Psoas muscle (tissue), 8 donors: Measurements from ENCODE around the gene TCN1. TPM values are rescaled to one million over a fixed set of nuclear protein-coding genes. Genes with fewer than 3 reads are reported as not detected.
"Not testable (repeated sequence)": the region's sequence is repeated elsewhere in the genome, so short reads cannot be mapped to it uniquely, and the experiment has no call there.

Experiments
- ATAC-seq, 4 donors: fragments of 200-7000 bp; cut with Tn5 transposase; one replicate each; pipeline ENCODE4 v1.9.1; 2020; ENCODE audit warnings: moderate library complexity in 3 of 4, mild to moderate bottlenecking in 2 of 4
- DNase-seq, 2 donors: peaks; one replicate each; pipeline ENCODE4 v3.0.0-alpha.2; 2020
- H3K27ac ChIP-seq: fragments of 200-600 bp; one replicate; pipeline ENCODE4 v1.8.0; 2022
- H3K27me3 ChIP-seq, 3 donors: fragments of 200-600 bp in 1 of 3; one replicate each; pipeline versions ENCODE4 v1.6.1 to v1.8.0; 2013 to 2022; ENCODE audit warnings: low read length in 2 of 3, mild to moderate bottlenecking in 2 of 3, moderate library complexity in 1 of 3; ENCODE audit not compliant: insufficient read depth in 3 of 3
- H3K36me3 ChIP-seq, 2 donors: fragments of 200-600 bp in 1 of 2; one replicate each; pipeline versions ENCODE4 v1.6.1 to v1.8.0; 2013 to 2022; ENCODE audit warnings: low read depth in 1 of 2, mild to moderate bottlenecking in 1 of 2, moderate library complexity in 1 of 2; ENCODE audit not compliant: insufficient read depth in 1 of 2
- H3K4me1 ChIP-seq: fragments of 200-600 bp; one replicate; pipeline ENCODE4 v1.8.0; 2022
- H3K4me3 ChIP-seq: fragments of 200-600 bp; one replicate; pipeline ENCODE4 v1.8.0; 2022; ENCODE audit warnings: mild to moderate bottlenecking
- H3K9me3 ChIP-seq: fragments of 200-600 bp; one replicate; pipeline ENCODE4 v1.8.0; 2022
- CTCF ChIP-seq: fragments of 200-600 bp; IDR thresholded peaks from one replicate; pipeline ENCODE4 v1.8.0; 2022; ENCODE audit warnings: antibody characterized with exemption
- WGBS, 3 donors: extraction: QIAGEN DNeasy Blood & Tissue Kit; methylation state at CpG; one replicate each; pipeline versions ENCODE4 v1.1.6 to v1.1.7; 2013; 5-methylcytosine and 5-hydroxymethylcytosine counted together
- intact Hi-C, 2 donors: fragments of 100-400 bp; cut with DNase I; formaldehyde crosslinking; loops; one replicate each; pipeline versions ENCODE4 v1.11.0 to v1.14.2; 2022
- polyA plus RNA-seq, 3 donors: library from polyadenylated mRNA; stranded (reverse); fragments of 200-250 nt; gene quantifications; one replicate each; pipeline ENCODE4 v1.2.3, GENCODE V29; 2013
- total RNA-seq, 4 donors: library from RNA; stranded (reverse); fragmentation: NEBNext Ultra II Directional in 2 of 4; extraction: Animal tissue kit (Norgen Biotek cat#: 25700) in 2 of 4; gene quantifications; one replicate each; pipeline versions ENCODE4 v1.2.1 to v1.2.4, GENCODE V29; 2021 to 2023
- donor health status: healthy with polysubstance abuse.
- donor health status: DM: no; HTN: no; CAD: no; lungs with moderate emphysema.
- donor health status: Bipolar disorder and iron deficiency.
- donor health status: healthy.
- donor health status: DM: yes; HTN: yes; CAD: no.
- donor health status: DM: no; HTN: no; CAD: no.
- donor health status: DM: no; HTN: no; CAD: no.
- donor health status: DM: yes; HTN: yes; CAD: no.

TCN1 gene
- total and polyA plus RNA-seq, 7 donors = 0.44 TPM; not detected in 6

- Histone ChIP-seq H3K27ac (no peak overlapping the region), H3K4me3 (no peak overlapping the region), H3K36me3 (no peaks in the 10 kb centered on the region), H3K4me1 (no peaks in the 10 kb centered on the region), H3K9me3 (no peaks in the 10 kb centered on the region), H3K27me3 (peaks cover 0 to 2% (median 0%) of the 10 kb centered on the region in 3 donors)
- ATAC-seq (no peak), DNase-seq (no peak)
- WGBS, 3 donors = 66 to 69% (median 66%) methylated on average over 3 of the region's 3 CpGs
- TF ChIP-seq CTCF = no peak
- intact Hi-C loops = no loop called here
These were observed 4.0 kb downstream of the TCN1 start for GRCh38 chr11:59862252-59862651.

- H3K27ac ChIP-seq = no peak overlapping the region
- no peak for DNase-seq
- no peak overlapping the region for H3K4me3 ChIP-seq
- no peak for TF ChIP-seq CTCF
- peaks cover 0 to 2% (median 0%) of the 10 kb centered on the region in 3 donors for H3K27me3 ChIP-seq
- H3K36me3 ChIP-seq = no peaks in the 10 kb centered on the region
- H3K4me1 ChIP-seq = no peaks in the 10 kb centered on the region
- no peak for ATAC-seq
- intact Hi-C loops = no loop called here
- H3K9me3 ChIP-seq = no peaks in the 10 kb centered on the region
These were observed 6.6 kb downstream of the TCN1 start for GRCh38 chr11:59859673-59860072.

- Histone ChIP-seq H3K4me1 (no peaks in the 10 kb centered on the region), H3K27ac (no peak overlapping the region), H3K4me3 (no peak overlapping the region), H3K27me3 (peaks cover 0 to 2% (median 0%) of the 10 kb centered on the region in 3 donors), H3K36me3 (no peaks in the 10 kb centered on the region), H3K9me3 (no peaks in the 10 kb centered on the region)
- TF ChIP-seq CTCF = no peak
- DNase-seq (no peak), ATAC-seq (no peak)
- WGBS, 3 donors = 71 to 75% (median 71%) methylated on average over 10 of the region's 10 CpGs
- intact Hi-C loops = no loop called here
These were observed 8.6 kb downstream of the TCN1 start for GRCh38 chr11:59857439-59858434.

GRCh38 chr11:59854871-59855270 lies 11.4 kb downstream of the TCN1 start:
- DNase-seq (no peak), ATAC-seq (no peak)
- Histone ChIP-seq H3K27me3 (peaks cover 0 to 2% (median 0%) of the 10 kb centered on the region in 3 donors), H3K9me3 (no peaks in the 10 kb centered on the region), H3K4me1 (no peaks in the 10 kb centered on the region), H3K27ac (no peak overlapping the region), H3K36me3 (no peaks in the 10 kb centered on the region), H3K4me3 (no peak overlapping the region)
- no peak for TF ChIP-seq CTCF
- WGBS, 3 donors = 35 to 59% (median 44%) methylated on average over 2 of the region's 2 CpGs
- intact Hi-C loops = no loop called here

GRCh38 chr11:59851416-59851815 lies 14.9 kb downstream of the TCN1 start:
- H3K4me1 ChIP-seq, H3K36me3 ChIP-seq, DNase-seq, H3K9me3 ChIP-seq, H3K27me3 ChIP-seq, H3K27ac ChIP-seq, ATAC-seq, intact Hi-C loops, H3K4me3 ChIP-seq: not testable (repeated sequence)
- 87 to 95% (median 93%) methylated on average over 5 of the region's 5 CpGs for WGBS, 3 donors

GRCh38 chr11:59849551-59849950 lies 16.7 kb downstream of the TCN1 start:
- ATAC-seq, H3K36me3 ChIP-seq, H3K9me3 ChIP-seq, H3K27me3 ChIP-seq, intact Hi-C loops, DNase-seq, H3K27ac ChIP-seq, H3K4me1 ChIP-seq, H3K4me3 ChIP-seq: not testable (repeated sequence)
- WGBS, 3 donors = 86 to 95% (median 88%) methylated on average over 2 of the region's 2 CpGs
